ENCODE measurements around the gene GMPS. TPM values are rescaled to one million over a fixed set of nuclear protein-coding genes. Genes with fewer than 3 reads are reported as not detected.
A peak's percentile ranks its signal among the peaks of the same experiment; 100 is the strongest.

Gene GMPS
- total and polyA plus RNA-seq, 2 experiments from 2014 or later, result 49.0 to 65.1 TPM

GRCh38 chr3:155908605-155909004 is 38.2 kb downstream of the GMPS start:
- Histone ChIP-seq H3K9me3 (ENCODE audit: low read depth) (no peaks in the 10 kb centered on the region), H3K27me3 (replicated peaks; ENCODE audit: insufficient read depth) (no peaks in the 10 kb centered on the region), H3K9ac (no peak overlapping the region), H3K79me2 (ENCODE audit: insufficient read depth) (no peaks in the 10 kb centered on the region), H2AFZ (no peak overlapping the region), H3K4me3 (no peak overlapping the region), H4K20me1 (ENCODE audit: insufficient read depth) (no peaks in the 10 kb centered on the region), H3K4me2 (ENCODE audit: unreplicated experiment) (no peak overlapping the region), H3K9me2 (ENCODE audit: insufficient read depth) (no peaks in the 10 kb centered on the region), H3F3A (ENCODE audit: insufficient read depth) (peaks cover 18% of the 10 kb centered on the region), H3K27ac (no peak overlapping the region), H3K36me3 (ENCODE audit: low read depth) (peaks cover 42% of the 10 kb centered on the region), H3K4me1 (ENCODE audit: insufficient read depth) (peaks cover 25% of the 10 kb centered on the region)
- TF ChIP-seq EZH2 (IDR thresholded peaks at IDR 0.05; ENCODE audit: insufficient read depth, poor library complexity, severe bottlenecking), result no peak
- in situ Hi-C loops (cut with MboI), result no loop called here
- DNase-seq, result no peak

- Histone ChIP-seq H3K27ac (peak overlapping the region; percentile 24; the same call in 1 of the 2 replicates), H3F3A (ENCODE audit: insufficient read depth) (peaks cover 15% of the 10 kb centered on the region), H3K4me2 (ENCODE audit: unreplicated experiment) (peak overlapping the region; percentile 29), H2AFZ (no peak overlapping the region), H4K20me1 (ENCODE audit: insufficient read depth) (no peaks in the 10 kb centered on the region), H3K9me2 (ENCODE audit: insufficient read depth) (no peaks in the 10 kb centered on the region), H3K27me3 (replicated peaks; ENCODE audit: insufficient read depth) (no peaks in the 10 kb centered on the region), H3K9ac (no peak overlapping the region), H3K79me2 (ENCODE audit: insufficient read depth) (no peaks in the 10 kb centered on the region), H3K9me3 (ENCODE audit: low read depth) (no peaks in the 10 kb centered on the region), H3K36me3 (ENCODE audit: low read depth) (peaks cover 36% of the 10 kb centered on the region), H3K4me3 (no peak overlapping the region), H3K4me1 (ENCODE audit: insufficient read depth) (peaks cover 17% of the 10 kb centered on the region)
- no peak for TF ChIP-seq EZH2phosphoT487 (IDR thresholded peaks at IDR 0.05; ENCODE audit: insufficient read depth, low read depth)
- in situ Hi-C loops (cut with MboI), result no loop called here
- no peak for DNase-seq
These were observed 41.6 kb downstream of the GMPS start for GRCh38 chr3:155912090-155912489.

- Histone ChIP-seq H3K9me2 (ENCODE audit: insufficient read depth) (no peaks in the 10 kb centered on the region), H2AFZ (peak overlapping the region; percentile 23; the same call in 1 of the 2 replicates), H3K4me3 (no peak overlapping the region), H3K4me2 (ENCODE audit: unreplicated experiment) (peak overlapping the region; percentile 29), H3K9ac (no peak overlapping the region), H3K4me1 (ENCODE audit: insufficient read depth) (peaks cover 17% of the 10 kb centered on the region), H3K27ac (peak overlapping the region; percentile 24), H3K27me3 (replicated peaks; ENCODE audit: insufficient read depth) (no peaks in the 10 kb centered on the region), H3F3A (ENCODE audit: insufficient read depth) (peaks cover 15% of the 10 kb centered on the region), H4K20me1 (ENCODE audit: insufficient read depth) (no peaks in the 10 kb centered on the region), H3K36me3 (ENCODE audit: low read depth) (peaks cover 39% of the 10 kb centered on the region), H3K9me3 (ENCODE audit: low read depth) (no peaks in the 10 kb centered on the region), H3K79me2 (ENCODE audit: insufficient read depth) (no peaks in the 10 kb centered on the region)
- peak; percentile 34 for DNase-seq
- TF ChIP-seq EZH2 (IDR thresholded peaks at IDR 0.05; ENCODE audit: insufficient read depth, poor library complexity, severe bottlenecking) (no peak), EZH2phosphoT487 (IDR thresholded peaks at IDR 0.05; ENCODE audit: insufficient read depth, low read depth) (no peak)
- in situ Hi-C loops (cut with MboI), result no loop called here
- whole genome bisulfite sequencing, 2 experiments (ENCODE audit: low coverage in 1 of 2, low lambda C conversion rate in 2 of 2, missing lambda C conversion rate in 2 of 2), result 34 to 44% methylated on average over 1 of the region's 1 CpG
These were observed 42.2 kb downstream of the GMPS start for GRCh38 chr3:155912579-155913190.

DNA sequence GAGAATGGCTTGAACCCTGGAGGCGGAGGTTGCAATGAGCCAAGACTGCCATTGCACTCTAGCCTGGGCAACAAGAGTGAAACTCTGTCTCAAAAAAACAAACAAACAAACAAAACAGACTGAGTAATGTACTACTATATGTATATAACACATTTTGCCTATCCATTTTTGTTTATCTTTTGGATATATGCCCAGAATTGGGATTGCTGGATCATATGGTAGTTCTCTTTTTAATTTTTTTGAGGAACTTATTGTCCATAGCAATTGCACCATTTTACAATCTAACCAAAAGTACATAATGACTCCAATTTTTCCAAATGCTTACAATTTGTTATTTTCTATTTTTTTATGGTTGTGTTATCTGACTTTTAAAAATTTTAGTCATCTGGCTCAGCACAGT is 47.3 kb downstream of the GMPS start:
- in situ Hi-C loops (cut with MboI), result no loop called here
- DNase-seq, result no peak
- no peak overlapping the region for H3K4me2 ChIP-seq (ENCODE audit: unreplicated experiment)
- H3K36me3 ChIP-seq (ENCODE audit: low read depth), result peaks cover 52% of the 10 kb centered on the region
- H3K27me3 ChIP-seq (replicated peaks; ENCODE audit: insufficient read depth), result no peaks in the 10 kb centered on the region
- no peaks in the 10 kb centered on the region for H3K9me3 ChIP-seq (ENCODE audit: low read depth)
- no peaks in the 10 kb centered on the region for H3K9me2 ChIP-seq (ENCODE audit: insufficient read depth)
- H4K20me1 ChIP-seq (ENCODE audit: insufficient read depth), result no peaks in the 10 kb centered on the region
- no peak overlapping the region for H3K9ac ChIP-seq
- H3K79me2 ChIP-seq (ENCODE audit: insufficient read depth), result 0 out of 2 replicates have a peak, but pooled peaks cover 6% of the 10 kb centered on the region
- no peak overlapping the region for H3K27ac ChIP-seq
- no peak overlapping the region for H3K4me3 ChIP-seq
- no peak overlapping the region for H2AFZ ChIP-seq
- WGBS, 2 experiments (ENCODE audit: low coverage in 1 of 2, low lambda C conversion rate in 2 of 2, missing lambda C conversion rate in 2 of 2), result 95 to 100% methylated on average over 1 of the region's 1 CpG
- peaks cover 6% of the 10 kb centered on the region for H3K4me1 ChIP-seq (ENCODE audit: insufficient read depth)
- peaks cover 4% of the 10 kb centered on the region for H3F3A ChIP-seq (ENCODE audit: insufficient read depth)
- no peak for TF ChIP-seq EZH2 (IDR thresholded peaks at IDR 0.05; ENCODE audit: insufficient read depth, poor library complexity, severe bottlenecking)
- TF ChIP-seq EZH2phosphoT487 (IDR thresholded peaks at IDR 0.05; ENCODE audit: insufficient read depth, low read depth), result no peak

- H3K9ac ChIP-seq, result no peak overlapping the region
- no peaks in the 10 kb centered on the region for H4K20me1 ChIP-seq (ENCODE audit: insufficient read depth)
- TF ChIP-seq EZH2 (IDR thresholded peaks at IDR 0.05; ENCODE audit: insufficient read depth, poor library complexity, severe bottlenecking) (no peak), EZH2phosphoT487 (IDR thresholded peaks at IDR 0.05; ENCODE audit: insufficient read depth, low read depth) (no peak)
- H2AFZ ChIP-seq, result no peak overlapping the region
- H3K4me2 ChIP-seq (ENCODE audit: unreplicated experiment), result no peak overlapping the region
- 0 out of 2 replicates have a peak, but pooled peaks cover 6% of the 10 kb centered on the region for H3K79me2 ChIP-seq (ENCODE audit: insufficient read depth)
- peaks cover 59% of the 10 kb centered on the region for H3K36me3 ChIP-seq (ENCODE audit: low read depth)
- in situ Hi-C loops (cut with MboI), result no loop called here
- H3K9me3 ChIP-seq (ENCODE audit: low read depth), result no peaks in the 10 kb centered on the region
- H3K4me1 ChIP-seq (ENCODE audit: insufficient read depth), result no peaks in the 10 kb centered on the region
- H3K27me3 ChIP-seq (replicated peaks; ENCODE audit: insufficient read depth), result no peaks in the 10 kb centered on the region
- no peak overlapping the region for H3K4me3 ChIP-seq
- H3F3A ChIP-seq (ENCODE audit: insufficient read depth), result no peaks in the 10 kb centered on the region; the same call in 1 of the 2 replicates
- no peak for DNase-seq
- H3K27ac ChIP-seq, result no peak overlapping the region
- no peaks in the 10 kb centered on the region for H3K9me2 ChIP-seq (ENCODE audit: insufficient read depth)
These were observed 49.3 kb downstream of the GMPS start for GRCh38 chr3:155919728-155920127.

All from GM23248 (cell line).